Activated T-cell treated with anti-CD3 and anti-CD28 coated beads for 4 hours (primary cell): Measurements from ENCODE around the gene CST9.
"Not testable (repeated sequence)": the region's sequence is repeated elsewhere in the genome, so short reads cannot be mapped to it uniquely, and the experiment has no call there.

Experiments
- DNase-seq: peaks from one replicate; pipeline ENCODE4 v3.0.0-alpha.2; 2020

Gene CST9

DNA sequence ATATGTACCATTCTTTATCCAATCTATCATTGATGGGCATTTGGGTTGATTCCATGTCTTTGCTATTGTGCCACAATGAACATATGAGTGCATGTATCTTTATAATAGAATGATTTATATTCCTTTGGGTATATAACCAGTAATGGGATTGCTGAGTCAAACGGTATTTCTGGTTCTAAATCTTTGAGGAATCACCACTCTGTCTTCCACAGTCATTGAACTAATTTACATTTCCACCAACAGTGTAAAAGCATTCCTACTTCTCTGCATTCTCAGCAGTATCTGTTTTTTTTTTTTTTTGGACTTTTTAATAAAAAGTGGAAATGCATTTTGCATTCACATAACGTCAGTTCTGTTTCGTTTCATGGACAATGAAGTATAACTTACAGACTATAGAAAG is 16.7 kb upstream of the CST9 start:
- DNase-seq, result not testable (repeated sequence)

- not testable (repeated sequence) for DNase-seq
Measured at GRCh38 chr20:23620670-23621386, 15.1 kb upstream of the CST9 start.

GRCh38 chr20:23614163-23614562 is 8.4 kb upstream of the CST9 start:
- DNase-seq, result no peak

- DNase-seq, result no peak
Measured at GRCh38 chr20:23613676-23614075, 8.0 kb upstream of the CST9 start.

GRCh38 chr20:23612396-23612795 is 6.7 kb upstream of the CST9 start:
- DNase-seq, result no peak

DNA sequence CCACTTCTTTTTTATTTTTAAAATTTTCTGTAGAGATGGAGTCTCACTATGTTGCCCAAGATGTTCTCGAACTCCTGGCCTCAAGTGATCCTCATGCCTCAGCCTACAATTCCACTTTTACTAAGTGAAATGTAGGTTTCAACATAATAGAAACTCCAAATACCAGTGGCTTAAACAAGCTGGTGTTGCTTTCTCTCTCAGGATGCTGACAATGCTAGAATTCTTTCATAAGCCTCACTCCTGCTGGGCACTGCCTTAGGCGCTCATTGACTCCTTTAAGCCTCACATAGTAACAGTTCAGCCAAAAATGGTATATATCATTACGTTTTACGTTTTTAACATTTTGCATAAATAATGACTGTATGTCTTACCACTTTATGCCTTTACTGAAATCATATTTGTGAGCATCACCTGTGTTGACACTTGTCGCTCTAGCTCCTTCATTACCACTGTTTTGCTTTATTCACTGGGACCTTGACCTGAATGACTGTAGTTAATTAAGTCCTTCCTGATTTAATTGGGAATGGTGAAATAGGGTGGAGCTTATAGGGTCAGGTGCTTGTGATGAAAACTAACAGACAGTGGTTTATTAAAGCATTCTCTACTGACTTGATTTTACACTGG is 3.9 kb upstream of the CST9 start:
- no peak for DNase-seq

GRCh38 chr20:23608251-23608846 is 2.6 kb upstream of the CST9 start:
- DNase-seq, result no peak

- DNase-seq, result no peak
Measured at GRCh38 chr20:23607497-23608245, 2.0 kb upstream of the CST9 start.

- DNase-seq, result peak; percentile 37
Measured at GRCh38 chr20:23606652-23607049, 934 bp upstream of the CST9 start.

GRCh38 chr20:23604306-23604705 is 1.4 kb downstream of the CST9 start:
- no peak for DNase-seq

GRCh38 chr20:23603321-23603720 is 2.4 kb downstream of the CST9 start:
- no peak for DNase-seq

- DNase-seq, result no peak
Measured at GRCh38 chr20:23602699-23603098, 3.0 kb downstream of the CST9 start.

- no peak for DNase-seq
Measured at GRCh38 chr20:23602241-23602640, 3.5 kb downstream of the CST9 start.

- no peak for DNase-seq
Measured at GRCh38 chr20:23601715-23602114, 4.0 kb downstream of the CST9 start.

GRCh38 chr20:23598481-23598880 is 7.2 kb downstream of the CST9 start:
- DNase-seq, result no peak

GRCh38 chr20:23596579-23597250 is 9.0 kb downstream of the CST9 start:
- no peak for DNase-seq

DNA sequence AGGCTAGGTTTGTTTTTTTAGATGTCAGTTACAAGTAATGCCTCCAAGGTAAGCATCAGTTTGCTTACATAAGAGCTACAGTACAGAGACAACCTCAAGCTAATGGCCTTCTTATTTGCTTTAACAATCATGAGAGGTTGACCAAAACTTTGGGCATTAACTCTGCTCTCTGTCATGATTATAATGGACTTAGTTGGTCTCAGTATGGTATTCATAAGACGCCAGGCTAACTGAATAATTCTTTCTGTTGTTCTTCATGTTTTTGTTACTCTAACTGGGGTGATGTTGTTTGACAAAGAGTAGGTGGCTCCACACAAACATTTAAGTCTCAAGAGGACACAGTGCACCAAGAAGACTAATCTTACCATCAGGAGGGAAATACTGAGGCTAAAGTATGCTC is 9.8 kb downstream of the CST9 start:
- no peak for DNase-seq

- DNase-seq, result no peak
Measured at GRCh38 chr20:23588434-23589403, 17.0 kb downstream of the CST9 start.

DNA sequence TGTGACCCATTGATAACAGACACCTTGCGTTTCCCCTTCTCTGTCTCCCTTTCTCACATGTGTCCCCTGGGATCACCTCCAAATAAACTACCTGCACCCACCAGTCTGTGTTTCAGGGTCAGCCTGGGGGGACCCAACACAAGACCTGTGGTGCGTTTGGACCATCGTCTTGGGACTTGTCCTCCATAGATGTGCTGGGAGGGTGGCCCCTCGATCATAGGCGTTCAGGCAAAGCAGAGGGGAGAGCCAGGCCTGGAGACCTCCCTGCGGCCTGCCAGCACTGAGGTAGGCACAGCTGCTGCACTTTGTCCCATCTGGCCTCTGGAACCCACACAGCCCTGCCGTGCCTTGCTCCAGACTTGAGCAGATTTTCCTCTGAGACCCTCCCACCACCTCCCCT is 18.1 kb downstream of the CST9 start:
- no peak for DNase-seq

GRCh38 chr20:23586735-23587525 is 18.8 kb downstream of the CST9 start:
- no peak for DNase-seq
